ENCODE data around the gene ICAM2.

ICAM2 gene

GRCh38 chr17:63995626-63996025 lies 24.8 kb downstream of the ICAM2 start:
- DNase-seq (ENCODE audit: low spot score), result no peak
- Histone ChIP-seq H3K27ac (no peak overlapping the region), H3K4me3 (no peak overlapping the region)
- TF ChIP-seq CTCF (IDR thresholded peaks at IDR 0.05), result no peak

- TF ChIP-seq CTCF (IDR thresholded peaks at IDR 0.05), result no peak
- peak; percentile 64 for DNase-seq (ENCODE audit: low spot score)
- H3K27ac ChIP-seq, result no peak overlapping the region
- no peak overlapping the region for H3K4me3 ChIP-seq
Observed at GRCh38 chr17:63993368-63993985, 27.0 kb downstream of the ICAM2 start.

- no peak overlapping the region for H3K27ac ChIP-seq
- peak; percentile 66 for DNase-seq (ENCODE audit: low spot score)
- no peak overlapping the region for H3K4me3 ChIP-seq
- no peak for TF ChIP-seq CTCF (IDR thresholded peaks at IDR 0.05)
Observed at GRCh38 chr17:63991611-63992010, 28.8 kb downstream of the ICAM2 start.

- Histone ChIP-seq H3K4me3 (no peak overlapping the region), H3K27ac (no peak overlapping the region)
- no peak for DNase-seq (ENCODE audit: low spot score)
- no peak for TF ChIP-seq CTCF (IDR thresholded peaks at IDR 0.05)
Observed at GRCh38 chr17:63989622-63990345, 30.6 kb downstream of the ICAM2 start.

- Histone ChIP-seq H3K27ac (no peak overlapping the region), H3K4me3 (no peak overlapping the region)
- no peak for DNase-seq (ENCODE audit: low spot score)
- TF ChIP-seq CTCF (IDR thresholded peaks at IDR 0.05), result no peak
Observed at GRCh38 chr17:63988741-63989621, 31.5 kb downstream of the ICAM2 start.

GRCh38 chr17:63988127-63988478 lies 32.3 kb downstream of the ICAM2 start:
- Histone ChIP-seq H3K4me3 (no peak overlapping the region), H3K27ac (no peak overlapping the region)
- no peak for TF ChIP-seq CTCF (IDR thresholded peaks at IDR 0.05)

More at GRCh38 chr17:63988127-63988478, 32.3 kb downstream of the ICAM2 start:
- DNase-seq (ENCODE audit: low spot score), result no peak

All from coronary artery (tissue), 2 donors.